GM18502 (cell line): ENCODE results near the gene JMJD1C.
"Not testable (repeated sequence)": the region's sequence is repeated elsewhere in the genome, so short reads cannot be mapped to it uniquely, and the experiment has no call there.

Experiments used
- ATAC-seq: cut with Tn5 transposase; IDR thresholded peaks from one replicate; pipeline ENCODE4 v1.9.1; 2021; ENCODE audit warnings: mild to moderate bottlenecking; ENCODE audit not compliant: unreplicated experiment, poor library complexity

JMJD1C gene

GRCh38 chr10:63465293-63466143 is at the start of gene JMJD1C:
Gene JMJD1C, minus strand, starts transcription at chr10:63465977. Its CDS starts 315 bp downstream, at chr10:63465662.
- ATAC-seq = peak; percentile 72

GRCh38 chr10:63515002-63515763 is 49.4 kb upstream of the JMJD1C start:
- ATAC-seq = peak; percentile 75

GRCh38 chr10:63506554-63506953 is 40.8 kb upstream of the JMJD1C start:
- ATAC-seq = no peak

GRCh38 chr10:63505562-63505961 is 39.8 kb upstream of the JMJD1C start:
- no peak for ATAC-seq

- ATAC-seq = no peak
Observed at GRCh38 chr10:63504145-63504881, 38.5 kb upstream of the JMJD1C start.

GRCh38 chr10:63503395-63503794 is 37.6 kb upstream of the JMJD1C start:
- no peak for ATAC-seq

GRCh38 chr10:63502832-63503231 is 37.1 kb upstream of the JMJD1C start:
- no peak for ATAC-seq

GRCh38 chr10:63501954-63502353 is 36.2 kb upstream of the JMJD1C start:
- ATAC-seq = no peak

- not testable (repeated sequence) for ATAC-seq
Observed at GRCh38 chr10:63500551-63500950, 34.8 kb upstream of the JMJD1C start.

- ATAC-seq = no peak
Observed at GRCh38 chr10:63498665-63499064, 32.9 kb upstream of the JMJD1C start.

- no peak for ATAC-seq
Observed at GRCh38 chr10:63497321-63497720, 31.5 kb upstream of the JMJD1C start.

- ATAC-seq = peak; percentile 40
Observed at GRCh38 chr10:63496561-63496960, 30.8 kb upstream of the JMJD1C start.

GRCh38 chr10:63494951-63495350 is 29.2 kb upstream of the JMJD1C start:
- no peak for ATAC-seq

- ATAC-seq = no peak
Observed at GRCh38 chr10:63493004-63493403, 27.2 kb upstream of the JMJD1C start.

GRCh38 chr10:63492317-63492690 is 26.5 kb upstream of the JMJD1C start:
- ATAC-seq = not testable (repeated sequence)

GRCh38 chr10:63491588-63492316 is 26.0 kb upstream of the JMJD1C start:
- no peak for ATAC-seq

- ATAC-seq = no peak
Observed at GRCh38 chr10:63489838-63490237, 24.1 kb upstream of the JMJD1C start.

- ATAC-seq = no peak
Observed at GRCh38 chr10:63487990-63488389, 22.2 kb upstream of the JMJD1C start.

GRCh38 chr10:63483983-63484382 is 18.2 kb upstream of the JMJD1C start:
- ATAC-seq = no peak

GRCh38 chr10:63481815-63482421 is 16.1 kb upstream of the JMJD1C start:
- ATAC-seq = no peak
